GM12873 (cell line): Measurements from ENCODE around the gene PRM2.

Source experiments
- TF ChIP-seq, protein P1 (sequence below): IDR thresholded peaks from 2 replicates; pipeline ENCODE4 v1.5.1; 2012; ENCODE audit warnings: low read depth, mild to moderate bottlenecking, moderate library complexity, low read length, control low read depth; ENCODE audit not compliant: insufficient read depth; ENCODE audit errors: missing control alignments

The PRM2 gene

DNA sequence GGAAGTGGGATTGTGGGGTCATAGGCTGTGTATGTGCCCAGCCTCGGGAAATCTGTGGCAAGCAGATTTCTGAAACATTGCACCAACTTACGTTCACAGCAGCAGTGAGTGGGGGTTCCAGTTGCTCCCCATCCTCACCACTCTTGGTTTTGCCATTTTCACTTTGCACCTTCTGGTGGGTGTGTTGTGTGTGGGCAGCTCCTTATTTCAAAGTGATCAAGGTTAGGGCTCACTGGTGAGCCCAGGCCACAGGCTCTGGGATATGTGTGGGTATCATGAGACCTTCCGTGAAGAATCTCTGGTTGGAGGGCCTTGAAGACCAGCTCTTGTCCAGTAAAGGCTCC lies 34.3 kb upstream of the PRM2 start:
- TF ChIP-seq, protein P1, sequence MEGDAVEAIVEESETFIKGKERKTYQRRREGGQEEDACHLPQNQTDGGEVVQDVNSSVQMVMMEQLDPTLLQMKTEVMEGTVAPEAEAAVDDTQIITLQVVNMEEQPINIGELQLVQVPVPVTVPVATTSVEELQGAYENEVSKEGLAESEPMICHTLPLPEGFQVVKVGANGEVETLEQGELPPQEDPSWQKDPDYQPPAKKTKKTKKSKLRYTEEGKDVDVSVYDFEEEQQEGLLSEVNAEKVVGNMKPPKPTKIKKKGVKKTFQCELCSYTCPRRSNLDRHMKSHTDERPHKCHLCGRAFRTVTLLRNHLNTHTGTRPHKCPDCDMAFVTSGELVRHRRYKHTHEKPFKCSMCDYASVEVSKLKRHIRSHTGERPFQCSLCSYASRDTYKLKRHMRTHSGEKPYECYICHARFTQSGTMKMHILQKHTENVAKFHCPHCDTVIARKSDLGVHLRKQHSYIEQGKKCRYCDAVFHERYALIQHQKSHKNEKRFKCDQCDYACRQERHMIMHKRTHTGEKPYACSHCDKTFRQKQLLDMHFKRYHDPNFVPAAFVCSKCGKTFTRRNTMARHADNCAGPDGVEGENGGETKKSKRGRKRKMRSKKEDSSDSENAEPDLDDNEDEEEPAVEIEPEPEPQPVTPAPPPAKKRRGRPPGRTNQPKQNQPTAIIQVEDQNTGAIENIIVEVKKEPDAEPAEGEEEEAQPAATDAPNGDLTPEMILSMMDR: no peak

DNA sequence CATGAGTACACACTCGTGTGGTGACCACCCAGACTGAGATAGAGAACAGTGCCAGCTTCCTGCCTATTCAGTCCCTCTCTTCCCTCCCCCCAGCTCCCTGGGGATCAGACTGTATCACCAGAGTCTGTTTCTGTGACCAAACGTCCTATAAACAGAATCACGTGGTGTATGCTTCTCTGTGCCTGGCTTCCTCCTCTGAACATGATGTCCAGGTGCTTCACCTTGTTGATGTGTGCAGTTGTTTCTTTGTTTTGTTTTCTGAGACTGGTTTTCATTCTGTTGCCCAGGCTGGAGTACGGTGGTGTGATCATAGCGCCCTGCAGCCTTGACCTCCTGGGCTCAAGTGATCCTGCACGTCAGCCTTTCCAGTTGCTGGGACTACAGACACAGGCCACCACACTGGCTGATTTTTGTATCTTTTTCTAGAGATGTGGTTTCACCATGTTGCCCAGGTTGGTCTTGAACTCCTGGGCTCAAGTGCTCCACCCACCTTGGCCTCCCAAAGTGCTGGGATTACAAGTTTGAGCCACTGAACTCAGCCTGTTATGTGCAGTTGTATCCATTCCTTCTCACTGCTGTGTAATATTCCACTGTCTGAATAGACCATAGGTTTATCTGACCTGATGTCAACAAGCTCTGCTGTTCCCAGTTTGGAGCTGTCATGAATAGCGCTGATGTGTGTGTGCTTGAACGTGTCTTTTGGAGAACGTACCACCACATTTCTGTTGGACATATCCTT lies 33.8 kb upstream of the PRM2 start:
- TF ChIP-seq, protein P1: no peak

DNA sequence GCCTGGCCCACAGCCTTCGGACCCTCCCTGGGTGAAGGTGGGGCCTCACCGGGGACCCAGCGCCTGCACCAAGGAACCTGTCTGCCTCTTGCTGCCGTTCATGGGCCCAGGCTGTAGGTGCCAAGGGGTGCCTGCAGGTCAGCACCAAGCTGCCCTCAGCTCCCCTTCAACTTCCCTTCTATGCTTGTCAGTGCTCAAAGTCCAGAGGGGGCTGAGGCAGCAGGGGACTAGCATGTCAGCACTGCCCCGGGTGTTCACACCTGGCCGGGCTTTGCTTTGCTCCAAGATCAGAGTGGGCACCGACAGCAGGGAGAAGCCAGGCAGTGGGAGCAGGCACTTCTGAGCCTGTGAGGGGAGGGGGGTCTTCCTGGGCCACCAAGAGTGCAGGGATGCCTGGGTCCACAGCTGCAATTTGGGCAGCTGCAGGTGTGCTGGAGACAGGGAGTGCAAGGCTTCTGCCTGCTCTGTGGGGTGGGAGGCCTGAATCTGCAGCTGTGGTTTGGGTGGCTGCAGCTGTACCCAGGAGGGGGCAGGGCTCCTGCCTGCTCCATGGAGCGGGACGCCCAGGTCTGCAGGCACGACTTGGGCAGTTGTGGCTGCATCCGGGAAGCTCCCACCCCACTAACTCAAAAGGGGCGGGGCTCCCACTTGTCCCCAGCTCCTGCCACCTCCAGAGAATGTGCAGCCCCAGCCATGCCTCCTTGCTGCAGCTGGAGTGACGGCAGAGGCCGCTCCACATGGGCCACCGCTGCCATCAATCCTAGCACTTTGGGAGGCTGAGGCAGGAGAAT lies 32.4 kb upstream of the PRM2 start:
- TF ChIP-seq, protein P1: no peak

GRCh38 chr16:11307639-11308492 lies 31.6 kb upstream of the PRM2 start:
- TF ChIP-seq, protein P1: no peak

GRCh38 chr16:11306997-11307638 lies 30.8 kb upstream of the PRM2 start:
- TF ChIP-seq, protein P1: no peak

- TF ChIP-seq, protein P1: no peak
Observed at GRCh38 chr16:11306381-11306780, 30.1 kb upstream of the PRM2 start.
